NCI-H2227 (cell line): ENCODE results near the gene CIAO3.

Source experiments
- DNase-seq: peaks from one replicate; lab custom pipeline; 2025; ENCODE audit not compliant: unreplicated experiment; lab: John Stamatoyannopoulos, UW

The CIAO3 gene

GRCh38 chr16:711548-712320 lies 29.1 kb downstream of the CIAO3 start:
- peak; percentile 81 for DNase-seq

GRCh38 chr16:711084-711483 lies 29.7 kb downstream of the CIAO3 start:
- DNase-seq = peak; percentile 35

DNA sequence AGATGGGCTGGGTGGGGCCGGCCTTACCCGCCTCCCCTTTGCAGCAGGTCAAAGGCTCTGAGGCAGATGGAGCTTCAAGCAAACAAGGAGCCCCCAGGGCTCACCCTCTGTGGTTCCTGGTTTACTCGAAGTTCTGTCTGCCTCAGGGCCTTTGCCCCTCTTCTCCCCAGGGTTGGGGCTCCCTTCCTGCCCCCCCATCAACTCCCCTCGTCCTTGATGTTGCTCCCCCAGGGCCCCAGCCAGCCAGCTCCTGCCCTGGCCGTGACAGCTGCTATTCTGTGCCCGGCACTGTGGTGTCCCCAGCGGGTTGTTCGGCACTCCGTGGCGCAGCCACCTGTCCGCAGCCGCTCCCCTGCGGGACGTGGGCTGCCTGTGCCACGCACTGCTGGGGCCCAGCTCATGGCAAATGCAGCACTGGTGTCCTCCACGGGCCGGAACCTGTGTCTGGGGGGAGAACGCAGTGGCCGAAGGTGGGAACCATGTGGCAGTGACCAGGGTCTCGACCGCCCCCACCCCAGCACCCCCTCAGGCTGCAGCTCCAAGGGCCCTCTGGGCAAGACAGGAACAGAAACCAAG lies 30.2 kb downstream of the CIAO3 start:
- DNase-seq = no peak

GRCh38 chr16:709566-710499 lies 31.0 kb downstream of the CIAO3 start:
- DNase-seq = peak; percentile 98

DNA sequence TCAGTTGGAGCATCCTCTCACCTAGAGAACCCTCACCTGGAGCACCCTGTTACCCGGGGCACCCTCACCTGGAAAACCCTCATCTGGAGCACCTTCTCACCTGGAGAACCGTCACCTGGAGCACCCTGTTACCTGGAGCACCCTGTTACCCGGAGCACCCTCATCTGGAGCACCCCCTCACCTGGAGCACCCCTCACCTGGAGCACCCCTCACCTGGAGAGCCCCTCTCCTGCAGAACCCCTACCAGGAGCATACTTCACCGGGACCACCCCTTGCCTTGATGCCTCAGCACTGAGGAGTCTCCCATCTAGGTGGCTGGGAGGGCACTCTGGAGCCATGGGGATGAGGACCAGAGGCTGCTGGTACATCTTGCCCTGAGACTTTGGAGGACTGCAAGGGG lies 31.8 kb downstream of the CIAO3 start:
- DNase-seq = no peak

GRCh38 chr16:708019-708418 lies 32.8 kb downstream of the CIAO3 start:
- DNase-seq = no peak

DNA sequence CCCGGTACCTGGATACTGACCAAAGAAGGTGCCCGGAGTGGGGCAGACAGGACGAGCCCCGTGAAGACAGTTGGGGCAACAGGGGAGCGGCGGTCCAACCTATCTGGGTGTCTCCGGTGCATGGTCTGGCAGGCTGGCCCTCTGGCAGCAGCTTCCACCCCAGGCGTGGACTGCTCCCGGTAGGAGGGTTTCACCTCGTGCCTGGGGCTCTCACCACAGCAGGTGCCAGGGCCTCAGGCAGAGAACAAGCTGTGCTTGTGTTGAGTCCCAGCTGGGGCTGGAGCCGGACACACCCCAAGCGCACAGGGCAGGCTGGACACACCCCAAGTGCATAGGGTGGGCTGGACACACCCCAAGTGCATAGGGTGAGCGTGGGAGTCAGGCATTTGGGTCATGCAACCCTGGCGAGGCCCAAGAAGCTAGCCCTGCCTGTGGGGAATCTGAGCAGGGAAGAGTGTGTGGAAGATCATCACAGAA lies 33.7 kb downstream of the CIAO3 start:
- no peak for DNase-seq

DNA sequence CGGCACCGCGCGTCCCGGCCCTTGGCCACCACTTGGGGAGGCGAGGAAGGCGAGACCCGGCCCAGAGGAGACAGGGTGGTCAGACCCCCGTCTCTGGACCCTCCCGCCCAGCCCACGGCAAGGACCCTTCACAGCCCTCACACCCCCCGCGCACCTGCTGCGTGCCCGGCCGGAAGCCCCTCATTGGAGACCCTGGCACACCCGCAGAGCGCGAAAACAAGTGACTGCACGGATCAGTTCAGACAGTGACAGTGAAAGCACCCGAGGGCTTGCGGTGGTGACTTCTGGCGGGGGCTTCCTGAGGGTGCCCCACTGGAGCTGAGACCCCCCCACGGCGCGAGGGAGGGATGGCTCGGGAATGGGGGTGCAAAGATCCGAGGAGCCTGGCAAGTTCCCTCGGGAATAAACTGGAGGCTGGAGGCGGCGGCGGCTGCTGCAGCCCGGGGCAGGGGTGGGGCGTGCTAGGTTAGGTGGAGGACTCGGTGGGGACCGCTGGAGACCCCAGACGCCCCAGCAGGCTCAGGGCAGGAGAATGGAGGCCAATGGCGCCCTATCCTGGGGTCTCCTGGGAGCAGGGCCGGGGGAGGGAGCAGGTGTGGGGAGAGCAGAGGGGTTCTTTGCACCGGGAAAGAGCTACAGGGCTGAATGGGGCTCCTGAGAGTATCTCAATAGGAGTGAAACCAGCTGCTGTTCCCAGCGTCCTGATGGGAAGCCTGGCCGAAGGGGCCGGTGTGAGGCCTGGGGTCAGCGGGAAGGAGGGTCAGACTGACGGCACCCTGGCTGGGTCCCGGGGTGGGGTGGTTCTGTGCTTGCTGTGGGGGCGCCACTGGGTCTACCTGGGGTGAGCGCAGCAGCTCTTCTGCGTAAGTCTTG lies 34.4 kb downstream of the CIAO3 start:
- peak; percentile 47 for DNase-seq

DNA sequence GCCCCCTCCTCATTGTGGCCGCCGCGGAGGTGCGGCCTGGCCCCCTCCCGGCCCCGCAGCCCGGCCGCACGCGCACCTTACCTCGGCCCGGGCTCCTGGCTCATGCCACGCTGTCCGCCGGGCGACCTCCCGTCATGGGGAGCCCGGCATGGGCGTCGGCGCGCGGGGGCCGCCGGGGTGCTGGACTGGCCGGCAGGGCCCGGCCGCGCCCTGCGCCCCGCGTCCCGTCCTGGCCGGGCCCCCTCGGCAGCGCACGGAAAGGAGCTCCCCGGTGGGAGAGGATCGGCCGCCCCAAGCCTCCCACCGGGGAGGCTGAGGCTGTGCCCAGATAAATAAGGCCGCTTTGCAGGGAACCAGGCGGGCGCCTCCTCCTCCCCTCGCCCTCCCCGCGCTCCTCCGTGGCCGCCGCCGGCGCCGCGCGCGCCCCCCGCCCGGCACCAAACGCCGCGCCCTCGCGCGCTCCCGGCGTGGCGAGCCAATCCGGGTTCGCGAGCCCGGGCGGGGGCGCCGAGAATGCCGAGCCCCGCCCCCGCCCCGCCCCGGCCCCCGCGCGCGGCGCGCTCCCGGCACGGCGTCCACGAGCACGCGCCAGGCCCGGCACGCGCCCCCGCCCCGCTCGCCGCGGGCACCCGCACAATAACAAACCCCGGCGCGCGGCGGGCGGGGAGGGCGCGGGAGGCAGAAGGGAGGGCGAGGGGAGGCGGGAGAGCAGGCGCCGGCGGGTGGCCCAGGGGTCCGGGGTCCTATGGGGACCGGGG lies 35.2 kb downstream of the CIAO3 start, which contains the start of gene FBXL16:
Gene FBXL16 (minus strand): TSS at position 371 of the 758 bp plus-strand sequence. CDS start 8,396 bp downstream, outside the sequence.
- peak; percentile 94 for DNase-seq

DNA sequence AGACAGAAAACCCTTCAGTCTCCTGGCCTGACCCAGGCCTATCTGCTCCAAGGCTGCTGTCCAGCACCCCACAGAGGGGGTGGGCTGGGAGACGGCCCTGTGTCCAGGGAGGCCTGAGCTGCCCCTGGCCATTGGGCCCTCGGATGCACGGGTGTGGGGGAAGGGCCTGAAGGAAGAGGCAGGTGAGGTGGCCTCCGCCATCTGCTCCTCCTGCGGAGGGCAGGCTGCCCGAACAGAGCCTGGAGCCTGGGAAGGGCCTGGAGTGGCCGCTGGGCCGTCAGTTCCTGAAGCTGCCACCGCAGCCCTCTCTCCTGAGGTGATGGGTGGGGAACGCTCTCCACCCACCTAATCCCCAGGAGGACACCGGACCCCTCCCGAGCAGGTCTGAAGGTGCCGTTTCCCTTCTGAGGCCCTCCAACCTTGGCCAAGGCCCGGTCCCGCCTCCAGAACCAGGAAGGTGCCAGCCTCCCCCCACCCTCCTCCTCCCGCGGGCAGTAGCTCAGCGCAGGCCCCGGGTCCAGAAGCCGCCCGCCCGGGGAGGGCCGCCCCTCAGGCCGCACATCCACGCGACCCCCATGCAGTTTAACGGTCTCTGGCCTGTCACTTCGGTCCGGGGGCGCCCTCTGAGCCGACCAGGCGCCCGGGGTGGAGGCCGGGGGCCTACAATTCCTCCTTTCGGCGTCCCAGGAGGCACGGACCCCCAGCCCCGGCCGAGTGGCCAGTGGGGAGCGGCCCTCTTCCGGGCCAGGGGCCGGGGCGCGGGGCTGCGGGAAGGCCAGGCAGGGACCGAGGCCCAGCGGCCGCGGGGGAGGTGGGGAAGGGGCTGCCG lies 36.0 kb downstream of the CIAO3 start:
- peak; percentile 40 for DNase-seq

DNA sequence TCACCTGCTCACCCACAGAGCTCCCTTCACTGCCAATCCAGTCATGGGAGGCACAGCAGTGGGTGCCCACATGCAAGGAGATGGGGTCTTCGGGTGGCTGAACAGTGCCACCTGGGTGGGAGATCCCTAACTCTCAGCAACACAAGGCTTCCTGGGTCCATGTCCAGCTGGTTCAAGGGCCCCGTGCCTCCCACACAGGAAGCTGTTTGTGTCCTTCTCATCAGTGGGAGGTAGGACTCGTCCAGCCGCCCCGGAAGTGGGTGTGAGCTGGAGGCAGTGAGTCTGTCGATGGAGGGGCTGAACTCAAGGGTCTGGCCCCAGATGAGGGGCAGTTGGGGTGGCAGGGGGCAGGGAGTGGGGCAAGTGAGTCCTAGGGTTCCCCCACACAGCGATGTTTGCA lies 36.8 kb downstream of the CIAO3 start:
- DNase-seq = no peak

- DNase-seq = no peak
Measured at GRCh38 chr16:703406-703805, 37.4 kb downstream of the CIAO3 start.

DNA sequence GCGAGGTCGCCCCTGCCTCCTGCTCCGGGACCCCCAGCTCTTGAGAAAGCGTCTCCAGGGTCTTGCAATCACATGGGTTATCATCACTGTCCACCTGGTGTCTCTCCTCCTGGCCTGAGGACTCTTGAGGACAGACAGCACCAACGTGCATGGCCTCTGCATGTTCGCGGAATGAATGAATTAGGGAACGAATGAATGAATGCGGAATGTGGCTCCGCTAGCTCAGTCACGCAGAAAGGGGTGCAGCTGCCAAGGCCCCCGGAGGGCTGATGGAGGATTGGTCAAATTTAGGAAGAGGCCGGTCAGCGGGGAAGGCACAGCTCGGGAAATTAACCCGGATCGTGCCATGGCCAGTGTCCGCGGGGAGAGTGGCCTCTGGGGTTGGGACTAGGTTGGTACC lies 38.5 kb downstream of the CIAO3 start:
- no peak for DNase-seq

DNA sequence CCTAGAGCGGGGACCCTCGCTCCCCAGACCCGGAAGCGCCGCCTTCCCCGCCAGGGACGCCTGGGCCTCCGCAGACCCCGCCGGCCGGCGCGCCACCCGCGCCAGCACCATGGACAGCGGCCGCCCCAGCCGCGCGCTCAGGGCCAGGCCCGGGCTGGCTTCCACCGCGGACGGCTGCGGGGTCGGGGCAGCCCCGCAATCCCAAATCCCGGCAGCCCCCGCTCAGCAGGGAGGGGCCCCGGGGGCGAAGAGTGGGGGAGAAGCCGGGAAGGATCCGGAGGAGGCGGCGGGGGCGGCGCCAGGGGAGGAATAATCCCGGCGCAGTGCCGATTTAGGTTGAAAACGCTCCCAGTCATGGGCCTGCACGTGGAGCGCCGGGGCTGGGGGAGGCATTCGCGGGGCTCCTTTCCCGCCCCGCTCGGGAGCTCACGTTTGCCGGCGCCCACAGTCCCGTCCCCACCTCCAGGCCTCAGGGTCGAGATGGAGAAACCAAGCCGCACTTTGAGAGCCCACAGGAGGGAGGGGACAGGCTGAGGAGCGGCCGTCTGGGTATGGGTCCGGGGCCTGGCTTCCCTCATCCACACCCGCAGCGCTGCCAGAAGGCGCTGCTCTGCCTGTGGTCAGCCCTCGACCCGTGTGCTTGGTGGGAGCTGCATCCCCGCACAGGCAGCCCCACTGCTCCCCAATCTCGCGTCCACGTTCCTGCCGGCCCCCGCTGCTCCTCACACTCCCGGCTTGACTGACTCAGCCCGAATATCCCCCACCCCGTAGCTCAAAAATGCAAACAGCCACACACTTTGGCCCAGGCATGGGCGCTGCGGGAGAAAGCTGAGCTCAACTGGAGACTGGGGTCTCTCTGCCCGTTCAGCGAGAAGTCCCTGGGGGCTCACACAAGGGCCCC lies 39.9 kb downstream of the CIAO3 start:
- no peak for DNase-seq

GRCh38 chr16:698911-699671 lies 41.7 kb downstream of the CIAO3 start:
- no peak for DNase-seq

DNA sequence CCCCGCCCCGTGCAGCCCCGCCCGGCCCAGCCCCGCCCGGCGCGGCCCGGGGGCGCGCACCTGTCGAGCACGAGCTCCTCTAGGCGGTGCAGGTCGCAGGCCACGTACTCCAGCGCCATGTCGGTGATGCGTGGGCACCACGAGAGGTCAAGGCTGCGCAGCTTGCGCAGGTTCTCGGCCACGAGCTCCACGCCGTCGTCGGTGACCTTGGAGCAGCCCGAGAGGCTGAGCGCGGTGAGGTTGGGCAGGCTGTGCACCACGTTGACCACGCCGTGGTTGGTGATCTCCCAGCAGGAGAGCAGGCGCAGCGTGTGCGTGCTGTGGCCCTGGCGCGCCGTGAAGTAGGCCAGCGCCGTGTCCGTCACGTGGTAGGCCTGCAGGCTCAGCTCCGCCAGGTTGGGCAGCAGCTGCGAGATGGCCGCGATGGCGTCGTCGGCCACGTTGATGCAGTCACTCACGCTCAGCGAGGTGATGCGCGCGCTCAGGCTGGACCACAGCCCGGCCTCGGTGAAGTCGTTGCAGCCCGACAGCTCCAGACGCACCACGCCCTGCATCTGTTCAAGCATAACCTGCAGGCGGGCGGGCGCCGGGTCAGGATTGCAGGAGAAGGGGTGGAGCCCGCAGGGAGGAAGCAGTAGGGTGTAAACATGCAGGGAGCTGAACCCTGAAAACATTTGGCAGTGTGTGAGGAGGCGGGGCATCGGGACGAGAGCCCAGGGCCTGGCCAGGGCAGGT lies 45.3 kb downstream of the CIAO3 start:
- no peak for DNase-seq
